Neural crest cell (in vitro differentiated cells): ENCODE results near the gene ZNF507. TPM values are rescaled to one million over a fixed set of nuclear protein-coding genes. Genes with fewer than 3 reads are reported as not detected.

Experiments
- DNase-seq: peaks from one replicate; pipeline ENCODE4 v3.0.0; 2021; ENCODE audit warnings: low read depth, mixed read lengths, low spot score
- H3K27ac Mint-ChIP-seq: one replicate; pipeline ENCODE4 v1.8.0; 2021; ENCODE audit warnings: mild to moderate bottlenecking, mixed read lengths; ENCODE audit not compliant: unreplicated experiment
- H3K27me3 Mint-ChIP-seq: 2 replicates; pipeline ENCODE4 v1.8.0; 2021; ENCODE audit warnings: low read depth, mild to moderate bottlenecking, mixed read lengths
- H3K36me3 Mint-ChIP-seq: 2 replicates; pipeline ENCODE4 v1.8.0; 2021; ENCODE audit warnings: low read depth, mild to moderate bottlenecking, mixed read lengths
- H3K4me1 Mint-ChIP-seq: 2 replicates; pipeline ENCODE4 v1.8.0; 2021; ENCODE audit warnings: mixed read lengths
- H3K4me3 Mint-ChIP-seq: one replicate; pipeline ENCODE4 v1.8.0; 2021; ENCODE audit warnings: mild to moderate bottlenecking, mixed read lengths
- H3K9me3 Mint-ChIP-seq: 2 replicates; pipeline ENCODE4 v1.8.0; 2021; ENCODE audit warnings: mixed read lengths
- CTCF ChIP-seq: fragments of 200-600 bp; sonication (generic); conservative IDR thresholded peaks from 2 replicates; pipeline ENCODE4 v1.5.0; 2021; ENCODE audit warnings: antibody characterized with exemption, mild to moderate bottlenecking
- total RNA-seq: library from RNA; stranded (reverse); gene quantifications from 2 replicates; pipeline ENCODE4 v1.2.1, GENCODE V29; 2021

The ZNF507 gene
- total RNA-seq, 1 donor from 2014 or later, result 33.8 TPM

GRCh38 chr19:32355309-32355708 lies 9.9 kb downstream of the ZNF507 start:
- Mint-ChIP-seq H3K36me3 (peaks cover 22% of the 10 kb centered on the region), H3K27ac (no peak overlapping the region), H3K9me3 (no peaks in the 10 kb centered on the region), H3K4me1 (no peaks in the 10 kb centered on the region), H3K27me3 (no peaks in the 10 kb centered on the region), H3K4me3 (no peak overlapping the region)
- TF ChIP-seq CTCF, result no peak
- DNase-seq, result no peak

GRCh38 chr19:32357720-32358119 lies 12.3 kb downstream of the ZNF507 start:
- no peak overlapping the region for H3K27ac Mint-ChIP-seq
- H3K4me1 Mint-ChIP-seq, result no peaks in the 10 kb centered on the region
- H3K36me3 Mint-ChIP-seq, result peaks cover 17% of the 10 kb centered on the region
- no peak for DNase-seq
- no peak overlapping the region for H3K4me3 Mint-ChIP-seq
- TF ChIP-seq CTCF, result peak; percentile 50
- H3K9me3 Mint-ChIP-seq, result no peaks in the 10 kb centered on the region
- H3K27me3 Mint-ChIP-seq, result no peaks in the 10 kb centered on the region

- no peaks in the 10 kb centered on the region for H3K4me1 Mint-ChIP-seq
- peaks cover 13% of the 10 kb centered on the region for H3K36me3 Mint-ChIP-seq
- H3K27me3 Mint-ChIP-seq, result no peaks in the 10 kb centered on the region
- H3K27ac Mint-ChIP-seq, result no peak overlapping the region
- no peak overlapping the region for H3K4me3 Mint-ChIP-seq
- no peak for TF ChIP-seq CTCF
- H3K9me3 Mint-ChIP-seq, result no peaks in the 10 kb centered on the region
- DNase-seq, result no peak
These were observed 12.9 kb downstream of the ZNF507 start for GRCh38 chr19:32358321-32358720.

- no peak for TF ChIP-seq CTCF
- Mint-ChIP-seq H3K4me1 (no peaks in the 10 kb centered on the region), H3K9me3 (no peaks in the 10 kb centered on the region), H3K4me3 (no peak overlapping the region), H3K36me3 (peaks cover 6% of the 10 kb centered on the region), H3K27me3 (no peaks in the 10 kb centered on the region), H3K27ac (no peak overlapping the region)
- DNase-seq, result no peak
These were observed 14.2 kb downstream of the ZNF507 start for GRCh38 chr19:32359581-32359980.

- no peak overlapping the region for H3K4me3 Mint-ChIP-seq
- H3K9me3 Mint-ChIP-seq, result no peaks in the 10 kb centered on the region
- H3K36me3 Mint-ChIP-seq, result peaks cover 20% of the 10 kb centered on the region
- no peaks in the 10 kb centered on the region for H3K27me3 Mint-ChIP-seq
- no peaks in the 10 kb centered on the region for H3K4me1 Mint-ChIP-seq
- H3K27ac Mint-ChIP-seq, result no peak overlapping the region
- DNase-seq, result no peak
- no peak for TF ChIP-seq CTCF
These were observed 16.3 kb downstream of the ZNF507 start for GRCh38 chr19:32361574-32362317.
